ENCODE data around the gene RHBDF2. TPM values are rescaled to one million over a fixed set of nuclear protein-coding genes. Genes with fewer than 3 reads are reported as not detected.

RHBDF2 gene
- 47.8 TPM for total RNA-seq
- long read RNA-seq, partial matches to known transcripts = 29 of 51 reads
- long read RNA-seq, other reads (novel, unspliced or antisense) = 22 of 51 reads

DNA sequence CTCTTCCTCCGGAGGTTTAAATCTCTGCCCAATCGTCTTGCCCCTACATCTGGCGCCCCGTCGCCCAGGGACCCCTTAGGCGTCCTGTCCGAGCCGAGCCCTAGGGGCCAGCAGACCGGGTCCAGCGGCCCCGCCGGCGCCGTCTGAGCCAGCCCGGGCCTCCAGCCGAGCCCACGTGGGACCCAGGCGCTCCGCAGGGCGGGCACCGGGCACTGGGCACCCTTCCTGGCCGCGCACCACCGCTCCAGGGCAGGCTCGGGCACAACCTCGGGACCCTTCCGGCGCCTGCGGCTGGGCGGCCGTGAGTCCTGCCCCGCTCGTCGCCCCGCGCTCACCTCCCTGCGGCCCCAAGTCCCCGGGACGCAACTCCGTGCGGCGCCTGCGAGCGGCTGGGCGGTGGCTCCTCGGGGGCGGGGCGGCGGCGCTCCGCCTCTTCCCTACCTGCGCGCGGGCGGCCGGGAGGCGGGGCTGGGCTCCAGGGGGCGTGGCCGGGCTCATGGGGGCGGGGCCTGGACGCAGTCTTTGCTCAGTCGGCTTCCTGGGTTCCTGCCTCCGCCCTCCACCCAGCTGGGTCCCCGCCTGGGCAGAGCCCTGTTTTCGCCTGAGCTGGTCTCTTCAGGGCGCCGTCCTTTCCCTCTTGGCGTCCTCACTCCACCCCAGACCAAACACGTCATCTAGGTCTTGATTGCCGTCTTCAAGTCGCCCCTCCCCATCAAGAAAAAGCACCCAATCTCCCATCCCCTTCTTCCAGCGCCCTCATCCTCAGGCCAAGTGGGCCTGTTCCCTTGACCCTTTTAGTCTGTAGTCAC lies at the start of gene RHBDF2:
RHBDF2 (minus strand) TSS at position 406 of the 809 bp plus-strand sequence. CDS start 19,899 bp downstream, outside the sequence.
- intact Hi-C loops (cut with DNase I) = no loop called here
- peak; percentile 95 to 96 for ATAC-seq
- Histone ChIP-seq H3K4me1 (peaks cover 58% of the 10 kb centered on the region), H3K9me3 (no peaks in the 10 kb centered on the region), H3K27ac (peak within 1 kb of the TSS; percentile 90), H3K36me3 (no peaks in the 10 kb centered on the region), H3K4me3 (peak within 1 kb of the TSS; percentile 81), H3K27me3 (ENCODE audit: low read depth) (no peaks in the 10 kb centered on the region)
- DNase-seq = peak; percentile 94
- no peak for TF ChIP-seq CTCF (IDR thresholded peaks at IDR 0.05)

- intact Hi-C loops (cut with DNase I) = no loop called here
- Histone ChIP-seq H3K27ac (no peak overlapping the region), H3K9me3 (no peaks in the 10 kb centered on the region), H3K4me1 (peaks cover 46% of the 10 kb centered on the region), H3K27me3 (ENCODE audit: low read depth) (no peaks in the 10 kb centered on the region), H3K4me3 (peak overlapping the region; percentile 20), H3K36me3 (no peaks in the 10 kb centered on the region)
- ATAC-seq (no peak), DNase-seq (no peak)
- TF ChIP-seq CTCF (IDR thresholded peaks at IDR 0.05) = no peak
These were observed 48.3 kb upstream of the RHBDF2 start for GRCh38 chr17:76549539-76549938.

DNA sequence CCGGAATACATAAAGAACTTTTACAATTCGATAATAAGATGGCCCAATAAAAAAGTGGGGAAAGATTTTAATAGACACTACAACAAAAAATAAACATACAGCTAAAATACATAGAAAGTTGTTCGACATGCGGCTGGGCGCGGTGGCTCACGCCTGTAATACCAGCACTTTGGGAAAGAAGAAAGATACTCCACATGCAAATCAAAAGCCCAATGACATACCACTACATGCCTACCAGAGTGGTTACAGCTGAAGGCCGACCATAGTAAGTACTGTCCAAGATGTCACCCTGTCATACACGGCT lies 47.9 kb upstream of the RHBDF2 start:
- no peaks in the 10 kb centered on the region for H3K36me3 ChIP-seq
- H3K4me1 ChIP-seq = peaks cover 50% of the 10 kb centered on the region
- DNase-seq (no peak), ATAC-seq (no peak)
- H3K27ac ChIP-seq = no peak overlapping the region
- no peak for TF ChIP-seq CTCF (IDR thresholded peaks at IDR 0.05)
- no peaks in the 10 kb centered on the region for H3K27me3 ChIP-seq (ENCODE audit: low read depth)
- H3K4me3 ChIP-seq = no peak overlapping the region
- no peaks in the 10 kb centered on the region for H3K9me3 ChIP-seq
- intact Hi-C loops (cut with DNase I) = no loop called here

- DNase-seq (no peak), ATAC-seq (no peak)
- H3K9me3 ChIP-seq = no peaks in the 10 kb centered on the region
- intact Hi-C loops (cut with DNase I) = no loop called here
- H3K27me3 ChIP-seq (ENCODE audit: low read depth) = no peaks in the 10 kb centered on the region
- TF ChIP-seq CTCF (IDR thresholded peaks at IDR 0.05) = no peak
- H3K27ac ChIP-seq = no peak overlapping the region
- H3K4me1 ChIP-seq = peaks cover 55% of the 10 kb centered on the region
- no peaks in the 10 kb centered on the region for H3K36me3 ChIP-seq
- H3K4me3 ChIP-seq = no peak overlapping the region
These were observed 47.4 kb upstream of the RHBDF2 start for GRCh38 chr17:76548378-76549214.

DNA sequence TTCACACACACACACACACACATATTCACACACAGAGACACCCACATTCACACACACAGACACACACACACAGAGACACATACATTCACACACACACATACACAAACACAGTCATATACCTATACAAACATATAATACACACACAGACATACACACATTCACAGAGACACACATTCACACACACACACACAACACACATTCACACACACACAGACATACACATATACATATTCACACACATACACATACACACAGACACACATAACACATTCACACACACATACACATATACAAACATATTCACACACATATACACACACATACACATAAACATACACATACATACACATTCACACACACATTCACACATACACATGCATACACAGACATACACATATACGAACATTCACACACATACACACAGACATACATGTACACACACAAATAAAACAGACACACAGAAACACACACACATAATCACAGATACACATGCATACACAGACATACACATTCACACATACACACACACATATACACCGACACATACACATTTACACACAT lies 46.5 kb upstream of the RHBDF2 start:
- H3K27ac ChIP-seq = no peak overlapping the region
- no peaks in the 10 kb centered on the region for H3K36me3 ChIP-seq
- no peak for ATAC-seq
- TF ChIP-seq CTCF (IDR thresholded peaks at IDR 0.05) = no peak
- H3K27me3 ChIP-seq (ENCODE audit: low read depth) = no peaks in the 10 kb centered on the region
- H3K9me3 ChIP-seq = no peaks in the 10 kb centered on the region
- H3K4me3 ChIP-seq = no peak overlapping the region
- intact Hi-C loops (cut with DNase I) = no loop called here
- DNase-seq = no peak
- peaks cover 63% of the 10 kb centered on the region for H3K4me1 ChIP-seq

Data from lower lobe of right lung (tissue), 2 donors.